ENCODE results near the gene IL18. TPM values are rescaled to one million over a fixed set of nuclear protein-coding genes. Genes with fewer than 3 reads are reported as not detected.
"Not testable (repeated sequence)": the region's sequence is repeated elsewhere in the genome, so short reads cannot be mapped to it uniquely, and the experiment has no call there.

The IL18 gene
- total RNA-seq, 1 experiment from 2014 or later = 0.23 TPM

- no peak for DNase-seq (ENCODE audit: low read depth)
These were observed 41.8 kb downstream of the IL18 start for GRCh38 chr11:112121981-112122615.

- DNase-seq (ENCODE audit: low read depth) = peak; percentile 4
These were observed 45.7 kb downstream of the IL18 start for GRCh38 chr11:112118176-112118575.

GRCh38 chr11:112115386-112115785, 48.5 kb downstream of the IL18 start:
- no peak for DNase-seq (ENCODE audit: low read depth)

DNA sequence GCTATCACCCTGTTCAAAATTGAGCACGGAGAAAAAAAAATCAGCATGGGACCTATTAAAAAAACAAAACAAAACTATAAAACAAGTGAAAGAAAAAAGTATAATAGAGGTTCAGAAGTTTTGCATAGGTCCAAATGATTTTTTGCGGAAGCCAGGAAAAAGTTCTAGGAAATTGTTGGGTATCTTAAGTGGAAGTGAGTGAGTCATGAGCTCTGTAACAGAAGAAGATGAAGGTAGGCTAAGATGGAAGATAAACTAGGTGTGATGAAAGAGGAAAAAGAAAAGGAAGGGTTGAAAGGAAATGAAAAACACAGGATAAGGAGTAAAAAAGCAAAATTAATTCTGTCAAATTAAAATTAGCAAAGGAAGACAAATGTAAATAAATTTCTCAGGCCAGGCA, 49.4 kb downstream of the IL18 start:
- no peak for DNase-seq (ENCODE audit: low read depth)

DNA sequence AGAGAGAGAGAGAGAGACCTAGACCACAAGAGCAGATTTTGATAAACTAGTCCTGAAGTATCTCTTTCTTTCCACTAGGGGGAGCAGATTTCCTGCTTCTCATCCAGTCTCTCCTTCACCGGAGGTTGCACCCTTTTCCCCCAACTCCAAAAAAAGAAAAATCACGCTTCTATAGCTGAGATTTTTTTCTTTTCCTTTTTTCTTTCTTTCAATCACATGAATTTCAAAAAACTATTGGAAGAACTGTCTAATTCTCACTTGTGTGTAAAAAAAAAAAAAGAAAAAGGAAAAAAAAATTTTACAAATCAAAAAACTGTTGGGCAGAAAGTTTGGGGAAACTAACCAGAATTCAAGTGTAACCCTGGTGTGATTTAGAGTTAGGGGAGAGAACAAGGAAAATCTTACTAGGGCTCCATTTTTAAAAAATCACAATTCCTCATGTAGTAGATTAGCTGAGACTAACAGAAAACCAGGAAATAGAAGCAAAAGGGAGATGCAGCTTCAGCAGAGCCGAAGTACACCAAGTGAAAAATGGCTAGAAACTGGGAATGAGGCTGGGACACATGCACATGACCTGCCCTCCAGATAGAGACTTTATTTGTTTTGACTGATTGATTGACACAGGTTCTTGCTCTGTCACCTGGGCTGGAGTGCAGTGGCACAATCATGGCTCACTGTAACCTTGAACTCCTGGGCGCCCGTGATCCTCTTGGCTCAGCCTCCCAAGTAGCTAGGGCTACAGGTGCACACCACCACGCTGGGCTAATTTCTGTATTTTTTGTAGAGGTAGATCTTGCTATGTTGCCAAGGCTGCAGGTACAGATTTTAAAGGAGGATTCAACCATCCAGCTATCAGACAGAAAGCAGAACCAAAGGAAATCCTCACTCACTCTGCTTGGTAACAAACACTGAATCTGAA, 50.1 kb downstream of the IL18 start:
- peak; percentile 71 for DNase-seq (ENCODE audit: low read depth)

DNA sequence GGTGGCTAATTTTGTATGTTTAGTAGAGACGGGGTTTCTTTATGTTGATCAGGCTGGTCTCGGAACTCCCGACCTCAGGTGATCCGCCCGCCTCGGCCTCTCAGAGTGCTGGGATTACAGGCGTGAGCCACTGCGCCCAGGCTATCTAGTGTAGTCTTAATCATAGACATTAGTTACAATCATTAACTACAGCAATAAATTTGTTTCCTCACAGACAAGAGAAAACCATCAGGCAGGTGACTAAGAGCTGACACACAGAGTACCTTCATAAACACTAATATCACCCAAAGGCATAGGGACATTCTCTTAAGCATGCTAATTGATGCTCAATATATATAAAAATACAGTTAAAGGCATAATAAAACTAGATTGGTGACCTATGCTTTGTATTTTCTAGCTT, 57.8 kb downstream of the IL18 start:
- DNase-seq (ENCODE audit: low read depth) = no peak

DNA sequence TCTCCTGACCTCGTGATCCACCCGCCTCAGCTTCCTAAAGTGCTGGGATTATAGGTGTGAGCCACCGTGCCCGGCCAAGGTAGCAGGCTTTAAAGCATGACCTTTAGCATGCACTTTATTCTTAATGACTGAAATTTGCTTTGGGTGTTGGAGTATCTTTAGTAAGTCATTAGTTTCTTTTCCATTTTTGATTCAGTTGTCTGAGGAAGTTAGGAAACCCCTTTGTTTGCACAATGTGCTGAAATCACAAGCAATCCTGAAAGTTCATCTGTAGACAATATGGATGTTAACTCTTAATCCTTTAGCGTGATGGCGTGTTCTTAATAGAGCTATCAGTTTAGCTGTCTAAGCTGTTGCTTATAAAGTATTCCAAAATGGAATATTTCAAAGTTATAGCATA, 60.4 kb downstream of the IL18 start:
- DNase-seq (ENCODE audit: low read depth) = no peak

- no peak for DNase-seq (ENCODE audit: low read depth)
These were observed 63.4 kb downstream of the IL18 start for GRCh38 chr11:112100462-112100861.

GRCh38 chr11:112097734-112098528, 66.0 kb downstream of the IL18 start:
- DNase-seq (ENCODE audit: low read depth) = no peak

- no peak for DNase-seq (ENCODE audit: low read depth)
These were observed 67.7 kb downstream of the IL18 start for GRCh38 chr11:112096194-112096593.

DNA sequence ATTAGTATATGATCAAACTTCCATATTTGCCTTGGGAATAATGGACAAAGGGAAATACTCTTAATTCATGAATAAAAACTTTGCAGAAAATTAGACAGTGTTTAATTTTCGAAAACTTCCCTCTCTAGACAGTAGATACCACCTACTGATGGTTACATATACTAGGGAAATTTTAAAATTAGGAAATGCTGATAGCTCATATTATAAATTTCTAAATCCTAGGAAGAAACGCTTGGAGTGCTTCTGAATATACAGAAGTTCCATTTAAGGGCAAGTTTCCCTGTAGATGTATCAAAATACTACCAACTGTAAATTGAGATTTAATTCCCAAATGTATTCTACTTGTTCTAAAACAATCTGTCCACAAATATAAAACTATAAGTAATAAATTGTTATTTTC, 68.6 kb downstream of the IL18 start:
- not testable (repeated sequence) for DNase-seq (ENCODE audit: low read depth)

Other genes starting within 250 kb of the IL18 start
- gene C11orf52, start 245.2 kb downstream of the IL18 start, total RNA-seq (2014; rRNA removed) = 1.2 and 2.1 TPM in 2 replicates
- gene DIXDC1, start 226.8 kb downstream of the IL18 start, total RNA-seq (2014; rRNA removed) = 17.0 and 17.1 TPM in 2 replicates
- 45.2 and 47.6 TPM in 2 replicates for gene DLAT, start 138.7 kb downstream of the IL18 start, total RNA-seq (2014; rRNA removed)
- gene PIH1D2, start 90.1 kb downstream of the IL18 start, total RNA-seq (2014; rRNA removed) = 1.5 and 2.0 TPM in 2 replicates
- 15.4 and 27.5 TPM in 2 replicates for gene NKAPD1, start 89.8 kb downstream of the IL18 start, total RNA-seq (2014; rRNA removed)
- 17.2 and 30.4 TPM in 2 replicates for gene TIMM8B, start 77.3 kb downstream of the IL18 start, total RNA-seq (2014; rRNA removed)
- gene SDHD, start 77.2 kb downstream of the IL18 start, total RNA-seq (2014; rRNA removed) = 86.6 and 99.8 TPM in 2 replicates
- gene TEX12, start 3.3 kb upstream of the IL18 start, total RNA-seq (2014; rRNA removed) = not detected in 2 replicates
- 0.19 and 0.23 TPM in 2 replicates for gene BCO2, start 11.4 kb upstream of the IL18 start, total RNA-seq (2014; rRNA removed)
- 28.3 and 30.1 TPM in 2 replicates for gene PTS, start 62.3 kb upstream of the IL18 start, total RNA-seq (2014; rRNA removed)
- not detected in 2 replicates for gene PLET1, start 96.8 kb upstream of the IL18 start, total RNA-seq (2014; rRNA removed)

All from LHCN-M2 (cell line).